HS-5 (cell line): Measurements from ENCODE around the gene RYR3.

Experiments
- DNase-seq: peaks from one replicate; pipeline ENCODE4 v3.0.0-alpha.2; 2012; ENCODE audit warnings: low read depth

The RYR3 gene

DNA sequence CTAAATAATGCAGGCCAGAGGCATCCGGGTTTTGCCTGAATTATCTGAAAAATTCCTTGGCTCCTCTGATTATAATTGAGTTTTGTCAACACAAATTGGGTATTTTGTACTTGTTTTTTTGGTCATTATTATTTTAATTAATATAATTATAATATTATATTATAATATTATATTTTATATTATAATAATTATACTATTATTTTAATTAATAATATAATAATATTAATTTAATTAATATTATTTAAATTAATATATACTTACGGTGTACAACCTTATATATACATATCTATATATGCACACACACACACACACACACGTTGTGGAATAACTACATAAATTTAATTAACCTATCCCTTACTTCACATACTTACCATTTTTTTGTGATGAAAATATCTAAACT is 73.5 kb downstream of the RYR3 start:
- no peak for DNase-seq

DNA sequence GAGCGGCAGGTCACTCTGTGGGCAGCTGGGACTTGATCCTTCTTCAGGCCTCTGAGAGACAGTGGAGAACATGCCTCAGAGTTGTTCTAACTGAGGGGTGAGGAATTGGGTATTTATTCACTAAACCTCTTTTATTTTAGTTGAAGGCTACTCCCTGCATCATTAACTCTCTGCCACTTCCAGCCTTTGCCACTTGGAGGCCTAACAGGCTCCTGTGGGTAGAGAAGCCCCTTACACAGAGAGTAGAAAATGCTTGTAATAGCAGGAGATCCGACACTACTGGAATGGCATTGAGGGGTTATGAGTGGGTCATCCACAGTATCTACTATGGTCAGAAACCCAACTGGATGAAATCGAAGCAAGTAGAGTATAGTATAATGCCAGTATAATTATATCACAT is 81.7 kb downstream of the RYR3 start:
- DNase-seq = no peak

GRCh38 chr15:33393546-33393945 is 82.8 kb downstream of the RYR3 start:
- no peak for DNase-seq

- no peak for DNase-seq
Measured at GRCh38 chr15:33395321-33395720, 84.6 kb downstream of the RYR3 start.

DNA sequence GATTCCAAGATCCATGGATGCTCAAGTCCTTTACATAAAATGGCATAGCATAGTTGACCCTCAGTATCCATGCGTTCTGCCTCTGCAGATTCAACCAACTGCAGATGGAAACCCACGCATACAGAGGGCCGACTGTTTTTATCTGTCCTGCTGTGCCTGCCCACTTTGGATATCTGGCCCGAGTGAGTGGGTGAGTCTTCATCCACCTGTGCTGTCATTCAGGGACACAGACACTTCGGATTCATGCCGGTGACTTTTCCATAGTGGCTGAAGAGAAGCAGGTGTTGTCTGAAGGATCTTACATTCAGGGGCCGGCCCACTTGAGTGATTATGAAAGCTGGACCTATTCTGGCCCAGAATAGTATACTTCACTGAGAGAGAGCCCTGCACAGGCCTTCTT is 85.1 kb downstream of the RYR3 start:
- no peak for DNase-seq

- no peak for DNase-seq
Measured at GRCh38 chr15:33396475-33396874, 85.7 kb downstream of the RYR3 start.

- DNase-seq = no peak
Measured at GRCh38 chr15:33398555-33398954, 87.8 kb downstream of the RYR3 start.

- no peak for DNase-seq
Measured at GRCh38 chr15:33400941-33401340, 90.2 kb downstream of the RYR3 start.

DNA sequence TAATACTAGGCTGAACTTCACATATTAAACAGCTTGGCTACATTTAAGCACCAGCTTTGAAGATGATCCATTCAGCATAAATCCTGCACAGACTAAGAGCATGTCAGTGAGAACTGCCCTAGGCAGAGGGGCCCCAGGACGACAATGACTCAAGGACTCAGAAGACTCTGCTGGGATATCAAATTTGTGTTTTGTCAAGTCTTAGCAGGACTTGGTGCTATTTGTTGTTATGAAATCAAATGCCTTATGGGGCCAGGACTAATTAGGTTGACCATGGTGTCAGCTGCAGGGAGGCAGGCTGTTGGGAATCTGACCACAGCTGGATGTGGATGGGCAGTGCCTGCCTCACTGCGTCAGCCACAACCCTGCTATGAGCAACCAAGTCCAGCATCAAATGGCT is 91.8 kb downstream of the RYR3 start:
- no peak for DNase-seq

- no peak for DNase-seq
Measured at GRCh38 chr15:33405096-33405495, 94.3 kb downstream of the RYR3 start.

GRCh38 chr15:33411596-33412540 is 101.1 kb downstream of the RYR3 start:
- no peak for DNase-seq

DNA sequence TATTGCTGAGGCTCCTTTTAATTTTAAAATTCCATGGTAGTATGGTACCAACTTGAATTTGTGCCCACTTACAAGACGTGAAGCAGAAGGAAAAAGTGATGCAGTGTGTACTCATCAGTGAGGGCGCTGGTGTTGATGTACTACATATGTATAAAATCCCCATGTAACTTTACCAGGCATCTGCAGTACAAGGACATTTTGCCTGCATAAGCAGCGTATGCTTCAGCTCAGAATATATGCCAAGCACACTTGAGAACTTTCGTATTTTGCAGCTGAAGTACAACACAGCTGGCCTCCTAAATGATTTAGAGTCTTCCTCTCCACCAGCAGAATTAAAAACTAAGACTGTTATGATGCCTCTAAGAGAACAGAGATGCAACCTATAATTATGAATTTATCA is 108.9 kb downstream of the RYR3 start:
- no peak for DNase-seq

DNA sequence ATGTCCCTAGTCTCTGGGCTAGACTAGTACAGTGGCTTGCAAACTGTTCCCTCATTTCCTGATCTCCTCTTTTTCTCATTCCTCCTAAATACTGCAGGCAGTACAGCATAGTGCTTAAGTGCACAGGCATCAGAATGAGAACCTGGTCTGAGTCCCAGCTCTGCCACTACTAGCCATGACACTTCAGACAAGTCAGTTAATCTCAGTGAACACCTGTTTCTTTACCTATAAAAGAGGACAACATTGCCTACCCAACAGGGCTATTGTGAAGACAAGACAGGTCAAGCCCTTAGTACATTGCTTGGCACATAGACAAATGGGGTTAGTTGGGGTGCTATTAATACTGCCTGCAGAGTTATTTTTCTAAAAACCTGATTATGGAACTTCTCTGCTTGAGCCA is 113.3 kb downstream of the RYR3 start:
- no peak for DNase-seq

GRCh38 chr15:33425142-33425541 is 114.4 kb downstream of the RYR3 start:
- DNase-seq = no peak

GRCh38 chr15:33430577-33430976 is 119.8 kb downstream of the RYR3 start:
- no peak for DNase-seq

DNA sequence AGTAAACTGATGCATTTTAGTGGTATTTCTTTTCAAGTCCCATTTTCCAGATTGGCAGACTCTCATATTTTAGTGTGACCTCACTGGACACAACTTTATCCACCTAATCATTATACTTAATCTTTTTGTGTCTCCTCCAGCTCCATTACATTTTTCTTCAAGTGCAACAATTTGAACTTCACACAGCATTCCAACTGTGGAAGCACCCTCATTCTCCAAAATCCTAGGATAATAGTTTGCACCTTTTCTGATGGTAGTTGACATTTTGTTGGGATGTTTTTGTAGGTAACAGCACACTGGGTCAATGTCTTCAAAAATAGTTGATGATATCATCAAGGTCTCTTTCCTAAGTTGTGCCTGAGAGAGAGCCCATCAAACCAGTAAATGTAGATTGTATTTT is 123.1 kb downstream of the RYR3 start:
- DNase-seq = no peak

GRCh38 chr15:33438396-33438795 is 127.6 kb downstream of the RYR3 start:
- DNase-seq = no peak

DNA sequence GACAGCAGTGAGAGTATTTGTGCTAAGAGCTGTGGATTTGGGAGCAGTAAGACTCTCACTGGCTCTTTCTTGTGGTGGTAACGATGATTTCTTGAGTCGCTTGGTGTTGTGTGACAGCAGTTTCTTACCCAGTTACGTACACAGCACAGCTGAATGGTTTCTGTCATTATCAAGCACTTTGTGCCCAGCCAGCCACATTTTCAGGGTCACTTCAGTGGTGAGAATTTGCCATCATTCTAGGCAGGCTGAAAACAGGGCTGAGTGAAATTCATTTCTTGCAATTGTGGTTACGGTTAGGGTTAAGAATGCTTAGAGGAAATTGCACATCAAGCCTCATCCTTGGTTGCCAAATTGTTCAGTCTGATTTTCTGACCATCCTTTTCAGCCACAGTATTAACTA is 130.1 kb downstream of the RYR3 start:
- no peak for DNase-seq

- DNase-seq = no peak
Measured at GRCh38 chr15:33442449-33442848, 131.7 kb downstream of the RYR3 start.

GRCh38 chr15:33443708-33444107 is 132.9 kb downstream of the RYR3 start:
- no peak for DNase-seq

DNA sequence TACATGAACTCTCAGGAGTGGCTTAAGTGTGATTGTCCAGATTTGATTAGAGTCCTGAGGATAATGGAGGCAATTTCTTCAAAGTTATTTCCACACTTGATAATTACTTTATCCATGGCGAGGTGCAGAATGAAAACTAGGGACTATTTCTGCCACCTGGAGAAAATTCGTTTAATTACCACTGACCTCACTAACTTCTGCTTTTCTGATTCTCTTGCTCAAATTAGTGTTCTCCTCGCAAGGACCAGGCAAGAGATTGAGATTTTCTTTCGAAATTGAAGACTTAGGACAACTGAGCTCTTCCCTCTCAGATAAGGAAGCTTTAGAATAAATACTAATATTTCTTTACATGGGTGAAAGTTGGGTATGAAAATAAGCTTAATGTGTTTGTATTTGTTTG is 135.2 kb downstream of the RYR3 start:
- no peak for DNase-seq

DNA sequence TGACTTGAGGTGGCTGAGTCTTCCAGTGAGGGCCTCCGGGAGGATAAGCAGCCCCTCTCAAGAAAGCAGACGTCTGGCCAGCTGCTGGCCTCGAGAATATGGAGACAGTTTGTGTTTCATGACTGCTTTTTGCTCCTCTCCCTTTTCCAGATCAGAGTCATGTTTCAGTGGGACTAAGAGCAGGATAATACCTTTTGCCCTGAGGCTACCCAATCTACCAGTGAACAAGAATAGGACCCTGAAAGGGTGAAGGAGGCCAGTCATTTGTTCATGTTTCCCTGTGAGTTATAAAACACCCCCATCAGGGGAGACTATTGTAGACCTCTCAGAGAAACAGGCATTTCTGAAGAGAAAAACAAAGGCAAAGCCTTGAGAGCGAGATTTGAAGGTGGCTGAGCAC is 137.4 kb downstream of the RYR3 start:
- no peak for DNase-seq

DNA sequence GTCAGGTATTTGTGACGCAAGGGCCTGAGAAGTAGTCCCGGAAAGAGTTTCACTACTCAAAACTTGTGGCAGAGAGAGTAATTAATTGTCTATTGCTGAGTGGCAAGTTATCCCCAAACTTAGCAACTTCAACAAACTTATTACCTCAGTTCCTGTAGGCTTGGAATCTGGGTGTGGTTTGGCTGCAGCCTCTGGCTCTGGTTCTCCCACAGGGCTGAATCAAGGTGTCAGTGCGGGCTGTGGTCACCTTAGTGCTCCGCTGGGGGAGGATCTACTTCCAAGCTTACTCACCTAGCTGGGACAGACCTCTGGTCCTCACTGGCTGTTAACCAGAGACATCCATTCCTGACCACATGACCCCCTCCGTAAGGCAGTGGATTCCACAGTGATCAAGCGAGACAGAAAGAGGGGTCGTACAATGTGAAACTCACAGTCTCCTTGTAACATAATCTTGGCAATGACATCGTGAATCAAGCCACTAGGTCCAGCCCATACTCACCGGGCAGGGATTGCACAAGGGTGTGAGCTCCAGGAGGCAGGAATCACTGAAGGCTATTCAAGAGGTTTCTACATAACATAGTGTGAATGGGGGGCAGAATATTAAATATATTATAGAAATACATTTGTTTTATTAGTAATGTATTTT is 138.3 kb downstream of the RYR3 start:
- no peak for DNase-seq

- no peak for DNase-seq
Measured at GRCh38 chr15:33449810-33450209, 139.0 kb downstream of the RYR3 start.
